T1000 (cell line): ENCODE measurements around the gene MRPL43.
"Not testable (repeated sequence)": the region's sequence is repeated elsewhere in the genome, so short reads cannot be mapped to it uniquely, and the experiment has no call there.

Source experiments
- DNase-seq: peaks from one replicate; lab custom pipeline; 2025; ENCODE audit warnings: mixed read lengths; lab: John Stamatoyannopoulos, UW

MRPL43 gene

GRCh38 chr10:100986952-100987684 lies at the start of gene MRPL43, which contains the start of gene TWNK:
TSS of gene MRPL43 (minus strand) at chr10:100987497. CDS start at chr10:100987443, 54 bp downstream.
TSS of gene TWNK (plus strand) at chr10:100987543. CDS start at chr10:100988211, 668 bp downstream.
- peak; percentile 62 for DNase-seq

- DNase-seq: no peak
Measured at GRCh38 chr10:101036726-101037125, 49.4 kb upstream of the MRPL43 start.

GRCh38 chr10:101035916-101036702 lies 48.8 kb upstream of the MRPL43 start:
- DNase-seq: no peak

- no peak for DNase-seq
Measured at GRCh38 chr10:101035314-101035713, 48.0 kb upstream of the MRPL43 start.

GRCh38 chr10:101034404-101034803 lies 47.1 kb upstream of the MRPL43 start:
- DNase-seq: not testable (repeated sequence)

- DNase-seq: no peak
Measured at GRCh38 chr10:101033276-101033675, 46.0 kb upstream of the MRPL43 start.

- peak; percentile 77 for DNase-seq
Measured at GRCh38 chr10:101032637-101033224, 45.4 kb upstream of the MRPL43 start.

GRCh38 chr10:101031796-101032636 lies 44.7 kb upstream of the MRPL43 start:
- DNase-seq: peak; percentile 62

GRCh38 chr10:101031128-101031795 lies 44.0 kb upstream of the MRPL43 start, which contains the start of the genes PDZD7 and SFXN3:
TSS of gene PDZD7 (minus strand) at chr10:101031129. CDS start at chr10:101030219, 910 bp downstream.
TSS of gene SFXN3 (plus strand) at chr10:101031234. CDS start at chr10:101034695, 3,461 bp downstream.
- DNase-seq: peak; percentile 87

GRCh38 chr10:101030496-101031127 lies 43.3 kb upstream of the MRPL43 start:
- DNase-seq: no peak

GRCh38 chr10:101029520-101030295 lies 42.4 kb upstream of the MRPL43 start:
- DNase-seq: no peak

GRCh38 chr10:101028446-101029337 lies 41.4 kb upstream of the MRPL43 start:
- DNase-seq: no peak

- DNase-seq: no peak
Measured at GRCh38 chr10:101027106-101027720, 39.9 kb upstream of the MRPL43 start.

GRCh38 chr10:101022967-101023705 lies 35.8 kb upstream of the MRPL43 start:
- no peak for DNase-seq

GRCh38 chr10:101021692-101022251 lies 34.5 kb upstream of the MRPL43 start:
- DNase-seq: no peak

GRCh38 chr10:101021239-101021638 lies 33.9 kb upstream of the MRPL43 start:
- no peak for DNase-seq

- no peak for DNase-seq
Measured at GRCh38 chr10:101020427-101021075, 33.3 kb upstream of the MRPL43 start.
